Brain pericyte (primary cell): ENCODE results near the gene PMS2.
"Not testable (repeated sequence)": the region's sequence is repeated elsewhere in the genome, so short reads cannot be mapped to it uniquely, and the experiment has no call there.

Experiments
- DNase-seq: peaks from one replicate; pipeline ENCODE4 v3.0.0-alpha.2; 2012; ENCODE audit warnings: low read depth, low spot score

The PMS2 gene

DNA sequence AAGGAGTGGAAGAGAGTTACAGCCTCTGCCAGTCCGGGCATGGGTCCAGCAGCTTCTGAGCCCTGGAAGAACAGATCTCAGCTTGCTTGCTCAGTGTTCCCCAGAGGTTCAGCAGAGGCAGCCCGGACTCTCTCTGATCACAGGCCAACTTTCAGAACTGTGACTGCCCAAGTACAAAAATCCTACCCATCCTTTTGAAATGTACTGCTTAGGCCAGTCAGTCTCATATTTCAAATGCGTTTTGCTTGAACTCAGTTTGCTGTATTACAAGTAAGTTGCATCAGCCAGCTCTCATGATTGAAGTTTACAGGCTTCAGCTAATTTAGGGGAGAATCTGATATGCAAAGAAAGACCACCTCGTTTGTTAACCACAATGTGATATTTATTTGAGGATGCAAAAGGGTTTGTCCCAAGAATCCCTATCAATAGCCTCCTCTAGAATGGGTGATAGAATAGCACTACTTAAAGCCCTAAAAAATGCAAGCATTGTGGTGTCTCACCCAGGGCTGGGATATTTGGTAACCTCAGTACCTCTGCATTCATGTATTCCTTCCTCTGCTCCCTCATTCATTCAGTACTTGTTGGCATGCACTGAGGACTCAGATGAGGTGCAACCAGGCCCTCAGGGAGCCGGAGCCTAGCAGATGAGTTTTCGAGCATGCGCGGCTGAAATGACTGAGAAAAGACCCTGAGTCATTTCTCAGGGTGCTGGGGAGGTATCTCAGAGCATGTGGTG lies 7.2 kb upstream of the PMS2 start:
- DNase-seq, result peak; percentile 62

DNA sequence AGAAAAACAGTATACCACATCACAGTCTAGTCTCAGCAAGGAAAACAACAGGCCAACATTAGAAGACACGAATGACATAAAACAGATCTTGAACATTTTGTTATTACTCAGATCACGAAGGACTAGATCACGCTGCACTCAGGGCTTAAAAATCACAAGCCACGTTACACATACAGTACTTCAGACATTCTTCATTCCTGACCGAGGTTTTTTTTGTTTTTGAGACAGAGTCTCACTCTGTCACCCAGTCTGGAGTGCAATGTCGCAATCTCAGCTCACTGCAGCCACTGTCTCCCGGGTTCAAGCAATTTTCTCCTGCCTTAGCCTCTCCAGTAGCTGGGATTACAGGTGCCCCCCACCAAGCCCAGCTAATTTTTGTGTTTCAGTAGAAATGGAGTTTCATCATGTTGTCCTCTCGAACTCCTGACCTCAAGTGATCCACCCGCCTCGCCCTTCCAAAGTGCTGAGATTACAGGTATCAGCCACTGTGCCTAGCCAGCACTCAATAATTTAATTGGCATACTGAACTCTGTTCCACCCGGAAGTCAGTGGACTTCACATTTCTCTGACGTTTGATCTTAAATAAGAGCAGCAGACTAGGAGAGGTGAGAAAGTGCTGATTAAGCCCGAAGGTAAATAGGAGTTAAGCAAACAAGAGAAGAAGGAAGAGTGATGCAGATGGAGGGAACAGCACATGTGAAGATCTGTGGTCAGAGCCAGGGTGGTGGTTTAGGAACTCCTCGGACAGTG lies 3.7 kb upstream of the PMS2 start:
- no peak for DNase-seq

- DNase-seq, result no peak
Observed at GRCh38 chr7:6011541-6011940, 2.7 kb upstream of the PMS2 start.

DNA sequence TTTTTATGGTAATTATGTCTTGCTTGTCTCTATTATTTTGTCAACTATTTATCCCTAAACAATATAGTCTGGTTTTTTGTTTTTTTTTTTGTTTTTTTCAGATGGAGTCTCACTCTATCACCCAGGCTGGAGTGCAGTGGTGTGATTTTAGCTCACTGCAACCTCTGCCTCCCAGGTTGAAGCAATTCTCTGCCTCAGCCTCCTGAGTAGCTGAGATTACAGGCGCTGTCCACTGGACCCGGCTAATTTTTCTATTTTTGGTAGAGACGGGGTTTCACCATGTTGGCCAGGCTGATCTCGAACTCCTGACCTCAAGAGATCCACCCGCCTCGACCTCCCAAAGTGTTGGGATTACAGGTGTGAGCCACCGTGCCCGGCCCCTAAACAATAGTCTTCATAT lies 1.5 kb upstream of the PMS2 start:
- not testable (repeated sequence) for DNase-seq

DNA sequence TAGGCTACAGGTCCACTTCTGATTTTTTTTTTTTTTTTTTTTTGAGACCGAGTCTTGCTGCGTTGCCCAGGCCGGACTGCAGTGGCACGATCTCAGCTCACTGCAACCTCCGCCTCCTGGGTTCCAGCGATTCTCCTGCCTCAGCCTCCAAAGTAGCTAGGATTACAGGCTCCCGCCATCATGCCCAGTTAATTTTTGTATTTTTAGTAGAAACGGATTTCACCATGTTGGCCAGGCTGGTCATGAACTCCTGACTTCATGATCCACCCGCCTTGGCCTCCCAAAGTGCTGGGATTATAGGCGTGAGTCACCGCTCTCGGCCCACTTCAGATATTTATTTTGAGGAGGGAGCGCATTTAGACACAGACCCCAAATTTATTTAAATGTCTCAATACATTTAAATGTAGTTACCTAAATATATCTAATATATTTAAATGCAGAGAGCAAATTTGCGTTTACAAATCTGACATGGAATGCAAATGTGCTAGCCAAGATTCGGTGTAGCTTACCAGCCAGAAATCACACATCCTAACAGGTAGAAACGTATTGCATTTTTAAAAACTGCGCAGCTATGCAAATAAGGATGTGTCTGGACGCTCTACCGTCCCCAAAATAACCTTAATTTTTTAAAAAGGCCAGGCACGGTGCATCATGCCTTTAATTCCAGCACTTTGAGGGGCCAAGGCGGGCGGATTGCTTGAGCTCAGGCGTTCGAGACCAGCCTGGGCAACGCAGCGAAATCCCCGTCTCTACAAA lies 836 bp downstream of the PMS2 start:
- not testable (repeated sequence) for DNase-seq

- no peak for DNase-seq
Observed at GRCh38 chr7:6007386-6007785, 1.5 kb downstream of the PMS2 start.

GRCh38 chr7:5997210-5997808 lies 11.5 kb downstream of the PMS2 start:
- peak; percentile 33 for DNase-seq

DNA sequence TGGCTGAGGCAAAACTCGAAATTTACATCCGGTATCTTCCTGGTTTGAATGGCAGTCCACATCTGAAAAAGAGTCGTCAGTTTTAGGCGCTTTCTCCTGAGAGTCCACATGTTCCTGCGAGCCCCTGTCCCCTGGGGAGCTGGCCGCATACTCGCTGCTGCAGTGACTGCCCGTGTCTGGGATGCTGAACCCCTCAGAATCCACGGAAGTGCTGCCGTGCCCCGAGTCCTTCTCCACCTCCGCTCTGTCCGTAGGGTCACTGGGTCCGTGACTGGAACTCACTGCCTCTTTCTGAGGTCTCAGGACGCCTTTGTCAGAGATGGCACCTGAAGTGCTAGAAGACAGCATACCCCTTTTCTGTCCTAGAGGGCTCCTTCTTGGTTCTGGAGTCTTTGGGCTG lies 21.8 kb downstream of the PMS2 start:
- not testable (repeated sequence) for DNase-seq

DNA sequence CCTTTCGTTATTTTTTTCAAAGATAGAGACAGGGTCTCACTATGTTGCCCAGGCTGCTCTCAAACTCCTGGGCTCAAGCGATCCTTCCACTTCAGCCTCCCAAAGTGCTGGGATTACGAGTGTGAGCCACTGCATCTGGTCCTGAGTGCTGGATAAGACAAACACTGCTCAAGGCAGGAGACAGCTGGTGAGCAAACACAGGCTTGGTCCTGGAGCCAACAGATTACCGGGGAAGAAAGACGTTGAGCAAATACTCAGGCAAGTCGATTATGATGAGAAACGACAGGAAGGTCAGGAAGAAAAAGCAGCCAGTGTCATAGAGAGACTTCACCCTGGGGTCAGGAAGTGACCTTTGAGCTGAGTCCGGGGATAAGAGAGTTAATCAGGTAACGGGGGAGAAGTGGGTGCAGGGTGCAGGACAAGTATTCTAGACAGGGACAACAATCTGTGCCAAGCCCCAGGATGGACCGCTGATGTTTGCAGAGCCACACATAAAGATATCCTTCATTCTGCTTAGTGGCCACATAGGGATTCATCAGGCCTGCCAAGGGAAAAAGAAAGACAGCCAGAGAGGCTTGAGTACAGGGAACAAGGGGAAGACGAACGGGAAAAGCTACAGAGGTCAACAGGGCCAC lies 29.1 kb downstream of the PMS2 start:
- DNase-seq, result not testable (repeated sequence)

DNA sequence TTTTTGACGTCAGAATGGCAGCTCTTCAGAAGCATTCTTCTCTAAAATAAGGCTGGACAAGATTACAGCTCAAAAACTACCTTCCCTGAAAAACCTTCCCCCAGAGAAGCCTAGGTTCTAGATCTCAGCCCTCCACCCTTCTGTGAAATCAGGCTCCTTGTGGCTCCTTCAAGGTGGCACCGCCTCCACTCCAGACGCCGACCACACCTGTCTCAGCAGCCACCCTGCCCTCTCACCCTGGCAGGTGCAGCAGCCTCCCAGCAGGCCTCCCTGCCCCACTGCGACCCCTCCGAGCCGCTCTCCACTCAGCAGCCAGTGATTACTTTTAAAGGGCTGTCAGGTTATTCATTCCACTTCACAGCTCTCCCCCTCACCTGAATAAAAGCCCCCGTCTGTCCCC lies 35.3 kb downstream of the PMS2 start:
- not testable (repeated sequence) for DNase-seq

GRCh38 chr7:5970347-5970911 lies 38.4 kb downstream of the PMS2 start, which contains the start of gene RSPH10B:
TSS of gene RSPH10B (minus strand) at chr7:5970689. CDS start at chr7:5967116, 3,573 bp downstream.
- DNase-seq, result not testable (repeated sequence)

DNA sequence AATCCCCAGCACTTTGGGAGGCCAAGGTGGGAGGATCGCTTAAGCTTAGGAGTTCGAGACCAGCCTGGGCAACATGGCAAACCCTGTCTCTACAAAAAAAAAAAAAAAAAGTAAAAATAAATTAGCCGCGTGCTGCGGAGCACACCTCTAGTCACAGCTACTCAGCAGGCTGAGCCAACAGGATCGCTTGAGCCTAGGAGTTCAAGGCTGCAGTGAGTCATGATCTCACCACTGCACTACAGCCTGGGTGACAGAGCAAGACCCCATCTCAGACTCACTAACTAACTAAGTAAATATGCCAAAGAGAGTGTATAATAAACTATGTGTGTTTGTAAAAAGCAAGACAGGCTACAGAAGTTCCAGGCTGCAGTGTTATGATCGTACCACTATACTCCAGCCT lies 45.0 kb downstream of the PMS2 start:
- DNase-seq, result not testable (repeated sequence)

GRCh38 chr7:5963205-5963604 lies 45.6 kb downstream of the PMS2 start:
- not testable (repeated sequence) for DNase-seq

DNA sequence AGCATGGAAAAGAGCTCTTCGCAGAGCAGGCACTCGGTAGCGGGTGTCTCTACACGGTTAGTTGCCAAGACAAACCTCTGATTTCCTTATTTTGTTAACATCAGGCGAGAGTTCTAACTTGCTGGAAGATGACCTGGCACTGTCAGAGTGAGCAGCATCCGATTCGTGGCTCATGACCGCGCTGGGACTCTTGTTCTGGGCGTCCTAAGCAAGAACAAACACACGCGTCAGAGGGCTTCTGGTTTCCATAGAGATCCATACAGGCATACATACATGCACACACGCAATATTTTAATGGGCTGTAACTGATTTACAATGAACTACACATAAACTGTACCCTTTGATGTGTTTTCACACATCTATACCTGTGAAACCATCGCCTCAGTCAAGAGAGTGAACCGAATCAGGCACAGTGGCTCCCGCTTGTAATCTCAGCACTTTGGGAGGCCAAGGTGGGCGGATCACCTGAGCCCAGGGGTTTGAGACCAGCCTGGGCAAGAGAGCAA lies 73.9 kb downstream of the PMS2 start:
- DNase-seq, result not testable (repeated sequence)

- DNase-seq, result peak; percentile 10
Observed at GRCh38 chr7:5931905-5932644, 76.8 kb downstream of the PMS2 start.

DNA sequence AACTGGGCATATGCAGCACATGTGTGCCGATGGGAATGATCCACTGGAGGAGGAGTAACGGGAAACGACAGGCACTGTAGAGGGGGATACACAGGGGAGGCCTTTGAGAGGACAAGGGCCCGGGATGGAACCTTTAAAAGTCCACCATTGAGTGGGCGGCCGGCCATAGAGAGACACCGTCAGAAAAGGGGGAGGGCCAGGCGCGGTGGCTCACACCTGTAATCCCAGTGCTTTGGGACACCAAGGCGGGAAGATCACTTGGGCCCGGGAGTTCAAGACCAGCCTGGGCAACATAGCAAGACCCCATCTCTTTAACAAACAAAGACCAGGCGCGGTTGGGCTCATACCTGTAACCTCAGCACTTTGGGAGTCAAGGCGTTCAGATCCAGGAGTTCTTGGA lies 77.6 kb downstream of the PMS2 start:
- DNase-seq, result not testable (repeated sequence)

- not testable (repeated sequence) for DNase-seq
Observed at GRCh38 chr7:5930290-5930689, 78.6 kb downstream of the PMS2 start.

GRCh38 chr7:5926263-5926870 lies 82.5 kb downstream of the PMS2 start:
- not testable (repeated sequence) for DNase-seq

DNA sequence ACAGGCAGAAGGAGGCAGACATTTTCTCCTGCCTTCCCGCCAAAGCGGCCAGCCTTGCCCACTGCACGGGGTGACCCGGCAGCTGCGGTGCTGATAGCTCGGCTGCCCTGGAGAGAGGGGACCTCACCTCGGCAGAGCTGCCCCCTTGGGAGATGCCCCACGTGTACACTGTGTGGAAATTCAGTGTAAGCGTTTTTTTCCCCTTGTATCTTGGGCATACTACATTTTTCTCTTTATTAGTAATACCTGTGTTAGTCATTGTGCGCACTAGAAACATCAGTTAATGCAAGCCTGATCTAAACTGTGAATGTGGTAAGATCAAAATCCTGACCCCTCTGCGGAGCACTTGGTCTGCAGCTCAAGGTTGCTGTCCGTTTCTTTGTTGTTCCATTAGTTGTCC lies 84.2 kb downstream of the PMS2 start:
- DNase-seq, result not testable (repeated sequence)

DNA sequence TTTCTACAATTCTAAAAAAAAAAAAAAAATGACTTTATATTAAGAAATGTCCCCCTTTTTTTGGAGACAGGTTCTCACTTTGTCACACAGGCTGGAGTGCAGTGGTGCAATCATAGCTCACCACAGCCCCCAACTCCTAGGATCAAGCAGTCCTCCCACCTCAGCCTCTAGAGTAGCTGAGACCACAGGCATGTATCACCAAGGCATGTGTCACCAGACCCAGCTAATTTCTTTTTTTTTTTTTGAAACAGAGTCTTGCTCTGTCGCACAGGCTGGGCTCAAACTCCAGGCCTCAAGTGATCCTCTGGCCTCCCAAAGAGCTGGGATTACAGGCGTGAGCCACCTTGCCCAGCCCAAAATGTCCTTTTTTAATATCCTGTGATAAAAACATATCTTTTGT lies 84.7 kb downstream of the PMS2 start:
- DNase-seq, result not testable (repeated sequence)
